SK-N-SH (cell line): ENCODE data around the gene MEAK7. TPM values are rescaled to one million over a fixed set of nuclear protein-coding genes. Genes with fewer than 3 reads are reported as not detected.

Experiments
- CTCF ChIA-PET: fragments of 300-600, 350-600 bp; formaldehyde crosslinking; extraction: SDS; loops from one replicate; lab custom pipeline; 2021; lab: Yijun Ruan, JAX
- POLR2A ChIA-PET: fragments of 350-600 bp; sonication (Branson Sonifier 250); formaldehyde crosslinking; extraction: SDS; loops from one replicate; lab custom pipeline; 2020; ENCODE audit warnings: antibody characterized with exemption, inconsistent platforms; lab: Yijun Ruan, JAX
- DNase-seq: peaks from one replicate; pipeline ENCODE4 v3.0.0; 2012
- H2AFZ ChIP-seq: fragments of 200-600 bp; sonication (generic); 2 replicates; pipeline ENCODE4 v1.8.1; 2016; ENCODE audit warnings: antibody characterized with exemption, mild to moderate bottlenecking, low read depth
- H3F3A ChIP-seq: fragments of 200-600 bp; sonication (generic); replicated peaks from 2 replicates; pipeline ENCODE3; 2016; ENCODE audit warnings: antibody characterized with exemption, mild to moderate bottlenecking; ENCODE audit not compliant: insufficient read depth
- H3K27ac ChIP-seq, 2 experiments: fragments of 200-500 bp in 1 of 2; fragments of 200-600 bp in 1 of 2; sonication (Bioruptor generic) in 1 of 2; sonication (generic), shearing (Covaris generic) in 1 of 2; 2 replicates each; pipeline versions ENCODE4 v1.5.1 to v1.6.1; 2014 to 2016; ENCODE audit warnings: low read depth in 2 of 2, inconsistent platforms in 1 of 2, low read length in 1 of 2, mild to moderate bottlenecking in 1 of 2, mixed read lengths in 1 of 2
- H3K27me3 ChIP-seq: fragments of 200-600 bp; sonication (generic), shearing (Covaris generic); 2 replicates; pipeline ENCODE4 v1.6.1; 2016; ENCODE audit warnings: mixed run types; ENCODE audit not compliant: insufficient read depth
- H3K36me3 ChIP-seq, 2 experiments: fragments of 200-500 bp in 1 of 2; fragments of 200-600 bp in 1 of 2; sonication (Bioruptor generic) in 1 of 2; sonication (generic) in 1 of 2; replicated peaks in 1 of 2; 2 replicates each; pipeline versions ENCODE3 to v1.5.1; 2014 to 2016; ENCODE audit warnings: low read length in 1 of 2, mild to moderate bottlenecking in 1 of 2; ENCODE audit not compliant: insufficient read depth in 2 of 2, control insufficient read depth in 1 of 2
- H3K4me1 ChIP-seq, 2 experiments: fragments of 200-500 bp in 1 of 2; fragments of 200-600 bp in 1 of 2; sonication (Bioruptor generic) in 1 of 2; sonication (generic), shearing (Covaris generic) in 1 of 2; 2 replicates each; pipeline versions ENCODE4 v1.5.1 to v1.6.1; 2014 to 2016; ENCODE audit warnings: low read depth in 1 of 2, low read length in 1 of 2, mixed run types in 1 of 2; ENCODE audit not compliant: insufficient read depth in 2 of 2, control insufficient read depth in 1 of 2
- H3K4me2 ChIP-seq: fragments of 200-600 bp; sonication (generic), shearing (Covaris generic); 2 replicates; pipeline ENCODE4 v1.6.1; 2017; ENCODE audit warnings: mixed run types
- H3K4me3 ChIP-seq, 2 experiments: fragments of 200-500 bp in 1 of 2; fragments of 200-600 bp in 1 of 2; sonication (Bioruptor generic) in 1 of 2; sonication (generic), shearing (Covaris generic) in 1 of 2; 2 replicates each; pipeline versions ENCODE4 v1.5.1 to v1.8.1; 2014 to 2016; ENCODE audit warnings: low read depth in 2 of 2, inconsistent platforms in 1 of 2, low read length in 1 of 2, mild to moderate bottlenecking in 1 of 2, mixed read lengths in 1 of 2, moderate library complexity in 1 of 2
- H3K79me2 ChIP-seq: fragments of 200-600 bp; sonication (generic); 2 replicates; pipeline ENCODE4 v1.8.1; 2017; ENCODE audit warnings: mild to moderate bottlenecking; ENCODE audit not compliant: insufficient read depth
- H3K9ac ChIP-seq: fragments of 200-600 bp; sonication (generic); 2 replicates; pipeline ENCODE4 v1.6.1; 2017; ENCODE audit warnings: mixed run types
- H3K9me2 ChIP-seq: fragments of 200-600 bp; sonication (generic); 2 replicates; pipeline ENCODE4 v1.6.1; 2017; ENCODE audit warnings: mixed run types
- H3K9me3 ChIP-seq: fragments of 200-600 bp; sonication (generic); 2 replicates; pipeline ENCODE4 v1.6.1; 2017; ENCODE audit warnings: mixed run types, mild to moderate bottlenecking, moderate library complexity
- H4K20me1 ChIP-seq: fragments of 200-600 bp; sonication (generic); 2 replicates; pipeline ENCODE4 v1.6.1; 2017; ENCODE audit warnings: mild to moderate bottlenecking, mixed run types; ENCODE audit not compliant: insufficient read depth
- ELF1 ChIP-seq: IDR thresholded peaks from 2 replicates; pipeline ENCODE4 v1.4.0; 2012
- FOXJ3 ChIP-seq: sonication (generic); formaldehyde crosslinking; IDR thresholded peaks from 2 replicates; pipeline ENCODE4 v1.5.1; 2020; ENCODE audit warnings: mild to moderate bottlenecking, missing genetic modification reagents
- GABPA ChIP-seq: IDR thresholded peaks from 2 replicates; pipeline ENCODE4 v1.4.0; 2012; ENCODE audit warnings: low read depth, mild to moderate bottlenecking
- JUND ChIP-seq: IDR thresholded peaks from 2 replicates; pipeline ENCODE4 v1.4.0; 2012
- MAX ChIP-seq: IDR thresholded peaks from 2 replicates; pipeline ENCODE4 v1.4.0; 2012; ENCODE audit warnings: low read depth
- MXI1 ChIP-seq: IDR thresholded peaks from 2 replicates; pipeline ENCODE4 v1.6.1; 2012; ENCODE audit warnings: mild to moderate bottlenecking, low read depth, low read length, improper control_type of control experiment
- RAD21 ChIP-seq: IDR thresholded peaks from 2 replicates; pipeline ENCODE4 v1.6.1; 2012; ENCODE audit warnings: mild to moderate bottlenecking, low read length
- RXRA ChIP-seq: IDR thresholded peaks from 2 replicates; pipeline ENCODE4 v1.4.0; 2012; ENCODE audit warnings: low read depth, mild to moderate bottlenecking, borderline replicate concordance
- SIN3A ChIP-seq: IDR thresholded peaks from 2 replicates; pipeline ENCODE4 v1.6.1; 2012; ENCODE audit warnings: low read depth, mild to moderate bottlenecking, low read length, moderate library complexity, borderline replicate concordance
- SMC3 ChIP-seq: IDR thresholded peaks from 2 replicates; pipeline ENCODE4 v1.6.1; 2012; ENCODE audit warnings: low read depth, low read length, improper control_type of control experiment
- TAF1 ChIP-seq: IDR thresholded peaks from 2 replicates; pipeline ENCODE4 v1.6.1; 2012; ENCODE audit warnings: low read depth, mild to moderate bottlenecking, low read length, moderate library complexity, borderline replicate concordance
- TCF12 ChIP-seq: IDR thresholded peaks from 2 replicates; pipeline ENCODE4 v1.4.0; 2012
- WGBS: methylation state at CpG from one replicate; pipeline ENCODE4 v1.1.6; 2017; ENCODE audit warnings: low lambda C conversion rate; 5-methylcytosine and 5-hydroxymethylcytosine counted together
- polyA plus RNA-seq, 3 experiments: library from polyadenylated mRNA; depleted of rRNA; stranded (reverse); fragments of >200 nt; gene quantifications; 2 replicates each; pipeline ENCODE4 v1.2.3, GENCODE V29; 2012
- TF ChIP-seq, protein P1 (sequence below): fragments of 150-350 bp; IDR thresholded peaks from 2 replicates; pipeline ENCODE4 v1.6.1; 2016; ENCODE audit warnings: mild to moderate bottlenecking, low read depth, low read length
- TF ChIP-seq, protein P2 (sequence below): fragments of 200-600 bp; sonication (generic); IDR thresholded peaks from 2 replicates; pipeline ENCODE4 v1.6.1; 2017; ENCODE audit warnings: antibody characterized with exemption, mild to moderate bottlenecking, moderate library complexity

The MEAK7 gene
- polyA plus RNA-seq, 1 of the 3 experiments (the other 2 are of a cell fraction) = 11.9 TPM

DNA sequence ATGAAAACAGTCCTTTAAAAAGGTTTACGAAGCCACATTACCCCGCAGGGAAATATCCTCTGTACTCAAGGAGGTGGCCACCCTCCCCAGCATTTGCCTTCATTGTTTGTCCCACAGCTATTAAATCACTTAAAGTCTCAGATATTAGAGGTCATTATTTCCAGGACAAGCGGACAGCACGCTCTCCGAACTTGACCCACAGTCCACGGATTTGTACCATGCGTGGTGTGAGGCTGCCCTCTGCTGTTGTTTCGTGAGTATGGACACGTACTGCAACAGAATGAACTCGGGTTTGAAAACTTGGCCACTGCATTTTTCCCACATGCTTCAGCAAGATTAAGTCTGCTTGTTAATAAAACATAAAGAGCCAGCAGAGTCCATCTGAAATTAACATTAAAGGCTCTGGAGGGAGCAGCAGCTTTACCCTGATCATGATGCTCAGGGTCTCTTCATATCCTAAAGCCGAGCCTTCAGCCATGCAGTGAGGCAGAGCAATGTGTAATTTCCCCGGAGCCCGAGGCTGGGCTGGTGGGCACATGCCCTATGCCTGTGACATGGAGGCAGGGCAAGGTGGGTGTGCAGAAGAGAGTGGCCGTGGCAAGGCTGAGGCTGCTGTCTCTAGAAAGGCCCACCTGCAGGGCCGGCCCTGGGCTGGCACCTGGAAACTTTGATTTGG is 19.7 kb downstream of the MEAK7 start:
- ChIA-PET POLR2A (no interaction called here), CTCF (interaction anchor here (0.6 to 4.7 kb wide), 40 partner anchors 8 to 528 kb away, joined by 3 to 67 read pairs (median 4); partner anchors contain the start of gene TAF1C)
- no peak overlapping the region for H2AFZ ChIP-seq
- H3K27ac ChIP-seq = no peak overlapping the region
- no peak overlapping the region; a peak in 1 of 4 replicates for H3K4me3 ChIP-seq
- H3K9ac ChIP-seq = no peak overlapping the region
- H3F3A ChIP-seq = peaks cover 2% of the 10 kb centered on the region
- no peaks in the 10 kb centered on the region; a peak in 1 of 4 replicates for H3K4me1 ChIP-seq
- no peaks in the 10 kb centered on the region for H3K79me2 ChIP-seq
- no peak overlapping the region for H3K4me2 ChIP-seq
- peaks cover 31 to 54% of the 10 kb centered on the region in 2 experiments for H3K36me3 ChIP-seq
- H4K20me1 ChIP-seq = 0 out of 2 replicates have a peak, but pooled peaks cover 4% of the 10 kb centered on the region
- no peaks in the 10 kb centered on the region for H3K9me3 ChIP-seq
- peak; percentile 77 for DNase-seq
- TF ChIP-seq JUND (no peak), SIN3A (no peak), SMC3 (peak; percentile 75), RAD21 (peak; percentile 94), TCF12 (no peak), MAX (no peak), ELF1 (no peak), RXRA (no peak), FOXJ3 (CRISPR knock-in tag) (no peak), MXI1 (no peak), GABPA (no peak), TAF1 (no peak)
- TF ChIP-seq, protein P1, sequence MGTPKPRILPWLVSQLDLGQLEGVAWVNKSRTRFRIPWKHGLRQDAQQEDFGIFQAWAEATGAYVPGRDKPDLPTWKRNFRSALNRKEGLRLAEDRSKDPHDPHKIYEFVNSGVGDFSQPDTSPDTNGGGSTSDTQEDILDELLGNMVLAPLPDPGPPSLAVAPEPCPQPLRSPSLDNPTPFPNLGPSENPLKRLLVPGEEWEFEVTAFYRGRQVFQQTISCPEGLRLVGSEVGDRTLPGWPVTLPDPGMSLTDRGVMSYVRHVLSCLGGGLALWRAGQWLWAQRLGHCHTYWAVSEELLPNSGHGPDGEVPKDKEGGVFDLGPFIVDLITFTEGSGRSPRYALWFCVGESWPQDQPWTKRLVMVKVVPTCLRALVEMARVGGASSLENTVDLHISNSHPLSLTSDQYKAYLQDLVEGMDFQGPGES = no peak
- TF ChIP-seq, protein P2, sequence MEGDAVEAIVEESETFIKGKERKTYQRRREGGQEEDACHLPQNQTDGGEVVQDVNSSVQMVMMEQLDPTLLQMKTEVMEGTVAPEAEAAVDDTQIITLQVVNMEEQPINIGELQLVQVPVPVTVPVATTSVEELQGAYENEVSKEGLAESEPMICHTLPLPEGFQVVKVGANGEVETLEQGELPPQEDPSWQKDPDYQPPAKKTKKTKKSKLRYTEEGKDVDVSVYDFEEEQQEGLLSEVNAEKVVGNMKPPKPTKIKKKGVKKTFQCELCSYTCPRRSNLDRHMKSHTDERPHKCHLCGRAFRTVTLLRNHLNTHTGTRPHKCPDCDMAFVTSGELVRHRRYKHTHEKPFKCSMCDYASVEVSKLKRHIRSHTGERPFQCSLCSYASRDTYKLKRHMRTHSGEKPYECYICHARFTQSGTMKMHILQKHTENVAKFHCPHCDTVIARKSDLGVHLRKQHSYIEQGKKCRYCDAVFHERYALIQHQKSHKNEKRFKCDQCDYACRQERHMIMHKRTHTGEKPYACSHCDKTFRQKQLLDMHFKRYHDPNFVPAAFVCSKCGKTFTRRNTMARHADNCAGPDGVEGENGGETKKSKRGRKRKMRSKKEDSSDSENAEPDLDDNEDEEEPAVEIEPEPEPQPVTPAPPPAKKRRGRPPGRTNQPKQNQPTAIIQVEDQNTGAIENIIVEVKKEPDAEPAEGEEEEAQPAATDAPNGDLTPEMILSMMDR = peak; percentile 79
- TF ChIP-seq, all 33 proteins: peak for 3
- no peaks in the 10 kb centered on the region for H3K9me2 ChIP-seq
- H3K27me3 ChIP-seq = no peaks in the 10 kb centered on the region
- WGBS = 71% methylated on average over 15 of the region's 15 CpGs
